D721Med (cell line): ENCODE data around the gene RNF44.

ENCODE experiments used
- DNase-seq: peaks from one replicate; pipeline ENCODE4 v3.0.0; 2011; ENCODE audit warnings: low spot score; ENCODE audit not compliant: insufficient read length
- FAIRE-seq: peaks from 2 replicates; lab custom pipeline; 2011; peaks lifted over from hg19 to GRCh38; lab: Jason Lieb, UNC
- TF ChIP-seq, protein P1 (sequence below): IDR thresholded peaks from 2 replicates; pipeline ENCODE4 v1.5.1; 2012; ENCODE audit warnings: mild to moderate bottlenecking, control low read depth; ENCODE audit not compliant: insufficient read depth; ENCODE audit errors: missing control alignments

Gene RNF44

DNA sequence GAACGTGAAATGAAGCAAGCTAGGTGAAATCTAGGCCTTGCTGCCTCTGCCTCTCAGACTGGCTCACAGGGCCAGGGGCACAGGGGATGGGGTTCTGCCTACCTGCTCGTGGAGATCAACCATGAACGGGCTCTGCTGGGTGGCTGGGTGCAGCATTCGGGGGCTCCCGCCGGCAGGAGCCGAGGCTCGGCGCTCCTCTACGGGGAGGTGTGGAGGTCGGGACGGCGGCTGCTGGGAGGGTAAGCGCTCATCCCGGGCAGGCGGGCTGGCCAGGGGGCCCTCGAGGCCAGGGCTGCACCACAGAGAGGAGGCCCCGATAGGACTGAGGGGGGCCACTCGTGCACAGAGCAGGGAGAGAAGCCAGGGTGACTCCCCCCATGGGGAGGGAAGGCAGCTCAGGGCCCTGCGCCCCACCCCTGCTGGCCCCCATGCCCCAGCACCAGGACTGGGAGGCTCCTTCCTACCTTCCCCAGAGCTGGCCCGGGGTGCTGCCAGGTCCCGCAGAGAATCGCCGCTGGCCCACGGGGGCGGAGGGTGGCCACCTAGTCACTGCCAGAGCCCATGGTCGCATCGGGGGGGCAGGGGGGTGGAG, 5.2 kb downstream of the RNF44 start:
- DNase-seq (no peak), FAIRE-seq (no peak)
- TF ChIP-seq, protein P1, sequence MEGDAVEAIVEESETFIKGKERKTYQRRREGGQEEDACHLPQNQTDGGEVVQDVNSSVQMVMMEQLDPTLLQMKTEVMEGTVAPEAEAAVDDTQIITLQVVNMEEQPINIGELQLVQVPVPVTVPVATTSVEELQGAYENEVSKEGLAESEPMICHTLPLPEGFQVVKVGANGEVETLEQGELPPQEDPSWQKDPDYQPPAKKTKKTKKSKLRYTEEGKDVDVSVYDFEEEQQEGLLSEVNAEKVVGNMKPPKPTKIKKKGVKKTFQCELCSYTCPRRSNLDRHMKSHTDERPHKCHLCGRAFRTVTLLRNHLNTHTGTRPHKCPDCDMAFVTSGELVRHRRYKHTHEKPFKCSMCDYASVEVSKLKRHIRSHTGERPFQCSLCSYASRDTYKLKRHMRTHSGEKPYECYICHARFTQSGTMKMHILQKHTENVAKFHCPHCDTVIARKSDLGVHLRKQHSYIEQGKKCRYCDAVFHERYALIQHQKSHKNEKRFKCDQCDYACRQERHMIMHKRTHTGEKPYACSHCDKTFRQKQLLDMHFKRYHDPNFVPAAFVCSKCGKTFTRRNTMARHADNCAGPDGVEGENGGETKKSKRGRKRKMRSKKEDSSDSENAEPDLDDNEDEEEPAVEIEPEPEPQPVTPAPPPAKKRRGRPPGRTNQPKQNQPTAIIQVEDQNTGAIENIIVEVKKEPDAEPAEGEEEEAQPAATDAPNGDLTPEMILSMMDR: no peak

DNA sequence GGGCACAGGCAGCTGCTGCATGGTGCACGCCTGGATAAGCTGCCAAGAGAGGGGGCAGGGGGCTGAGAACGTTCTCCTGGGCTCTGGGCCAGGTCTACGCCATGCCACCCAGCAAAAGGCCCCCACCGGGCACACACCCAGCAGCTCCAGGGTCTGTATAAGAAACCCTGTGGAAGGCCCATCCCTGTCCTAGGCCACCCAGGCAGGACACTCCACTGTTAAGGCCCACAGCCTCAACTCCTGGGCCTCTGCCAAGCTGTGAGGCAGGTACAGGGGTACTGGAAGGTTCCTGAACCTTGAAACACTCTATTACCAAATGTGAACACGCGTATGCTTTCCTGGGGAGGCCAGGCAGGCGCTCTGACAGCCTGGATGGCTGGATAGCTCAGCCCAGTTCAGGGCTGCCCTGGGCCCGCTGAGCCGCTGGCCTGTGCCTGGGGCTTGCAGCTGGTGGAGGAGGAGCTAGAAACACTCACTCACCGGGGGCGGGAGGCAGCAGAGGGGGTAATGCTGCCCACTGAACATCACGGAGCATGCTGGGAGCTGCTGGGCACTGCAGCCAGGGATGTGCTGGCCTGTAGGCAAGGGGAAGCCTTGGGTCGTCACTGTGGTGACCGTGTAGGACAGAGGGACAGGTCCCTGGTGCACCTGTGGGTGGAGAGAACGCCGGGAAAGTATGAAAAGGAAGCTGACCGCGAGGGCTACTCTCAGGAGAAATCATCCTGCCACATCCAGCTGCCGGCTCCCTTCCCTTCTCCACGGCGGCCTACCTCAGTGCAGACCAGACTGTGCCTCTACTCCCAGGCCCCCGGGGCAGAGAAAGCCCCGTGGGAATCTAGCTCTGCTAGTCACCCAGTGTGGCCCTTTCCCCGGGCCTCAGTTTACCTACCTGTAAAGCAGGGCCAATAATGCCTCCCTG, 6.0 kb downstream of the RNF44 start:
- no peak for FAIRE-seq
- TF ChIP-seq, protein P1: no peak
- no peak for DNase-seq

DNA sequence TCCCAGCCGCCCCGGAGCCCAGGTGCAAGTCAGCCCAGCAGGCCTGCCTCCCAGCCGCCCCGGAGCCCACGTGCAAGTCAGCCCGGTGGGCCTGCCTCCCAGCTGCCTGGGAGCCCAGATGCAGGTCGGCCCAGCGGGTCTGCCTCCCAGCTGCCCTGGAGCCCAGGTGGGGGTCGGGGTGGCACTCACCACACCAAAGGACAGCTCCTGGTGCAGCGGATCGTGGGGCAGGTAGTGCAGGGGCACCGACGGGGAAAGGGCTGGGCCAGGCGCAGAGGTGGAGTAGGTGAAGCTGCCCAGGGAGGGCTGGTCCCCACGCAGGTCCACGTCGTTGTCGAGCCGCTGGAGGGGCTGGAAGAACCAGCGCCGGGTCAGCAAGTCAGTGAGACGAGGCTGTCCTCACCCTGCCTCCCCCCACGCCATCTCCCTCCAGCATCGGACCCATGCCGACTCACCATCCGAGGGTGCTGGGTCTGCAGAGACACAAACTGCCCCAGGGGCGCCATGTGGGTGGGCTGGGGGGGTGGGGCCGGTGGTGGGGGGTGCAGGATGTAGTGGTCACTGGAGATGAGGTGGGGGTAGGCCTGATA, 6.7 kb downstream of the RNF44 start:
- TF ChIP-seq, protein P1: no peak
- FAIRE-seq: no peak

DNA sequence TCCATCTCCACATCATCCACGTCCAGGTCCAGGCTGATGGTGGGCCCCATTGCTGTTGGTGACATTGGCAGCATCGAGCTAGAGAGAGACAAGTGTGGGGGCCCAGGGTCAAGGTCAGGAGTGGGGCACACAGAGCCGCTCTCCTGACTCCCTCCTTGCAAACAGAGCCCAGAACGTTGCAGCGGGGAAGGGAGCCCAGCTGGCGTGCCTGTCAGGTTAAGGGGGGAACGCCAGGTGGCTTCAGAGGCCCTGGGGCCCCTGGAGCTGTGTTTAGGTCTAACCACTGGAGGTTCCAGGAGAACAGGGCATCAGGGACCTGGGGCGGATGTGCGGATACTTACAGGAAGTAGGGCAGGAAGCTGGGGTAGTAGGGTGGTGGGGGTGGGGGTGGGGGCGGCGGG, 7.5 kb downstream of the RNF44 start:
- DNase-seq (no peak), FAIRE-seq (no peak)
- TF ChIP-seq, protein P1: no peak

More for the DNA sequence above, 6.7 kb downstream of the RNF44 start:
- no peak for DNase-seq

DNA sequence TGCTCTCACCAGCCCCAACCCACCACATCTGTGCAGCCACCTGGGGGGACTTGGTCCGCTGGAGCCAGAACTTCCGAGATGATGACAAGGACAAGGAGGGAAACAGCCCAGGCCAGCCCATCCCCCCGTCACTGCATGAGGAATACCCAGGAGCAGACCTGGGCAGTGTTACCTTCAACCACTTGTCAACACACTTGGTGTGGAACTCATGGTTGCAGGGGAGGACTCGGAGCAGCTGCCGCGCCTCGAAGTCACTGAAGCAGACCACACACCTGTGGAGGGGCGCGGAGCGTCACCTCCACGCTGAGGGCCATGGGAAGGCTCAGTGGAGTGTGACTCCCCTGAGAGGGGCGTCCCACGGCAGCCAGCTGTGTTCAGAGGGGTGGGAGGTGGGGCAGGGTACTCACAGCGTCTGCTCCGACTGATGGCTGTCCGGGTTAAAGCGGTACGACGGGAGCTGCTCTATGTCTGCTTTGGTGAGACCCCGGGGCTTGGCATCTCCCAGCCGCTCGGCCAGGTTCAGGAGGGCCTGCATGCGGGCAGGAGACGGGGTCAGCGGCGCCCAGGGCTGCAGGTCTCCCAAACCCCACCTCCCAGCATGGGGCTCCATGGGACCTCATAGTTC, 8.0 kb downstream of the RNF44 start:
- FAIRE-seq: no peak
- no peak for DNase-seq
- TF ChIP-seq, protein P1: no peak

DNA sequence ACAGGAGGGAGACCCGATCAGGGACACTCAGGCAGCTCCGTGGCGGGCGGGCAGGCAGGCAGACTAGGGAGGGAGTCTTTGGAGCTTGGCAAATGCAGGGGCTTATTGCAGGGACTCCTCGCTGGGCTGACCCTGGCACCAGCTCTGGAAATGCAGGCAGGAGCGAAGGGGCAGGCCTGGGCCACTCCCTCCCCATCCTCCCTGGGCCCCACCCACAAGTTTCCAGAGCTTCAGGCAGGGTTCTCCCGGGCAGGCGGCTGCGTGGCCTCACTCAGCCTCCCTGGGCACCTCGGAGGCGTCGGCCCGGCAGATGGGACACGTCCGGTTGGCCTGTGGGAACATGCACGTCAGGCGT, 8.5 kb downstream of the RNF44 start:
- TF ChIP-seq, protein P1: no peak
- FAIRE-seq: no peak
- no peak for DNase-seq
